HepG2 (cell line): ENCODE results near the gene SAC3D1.

Experiments
- BATF2 ChIP-seq: sonication (generic); formaldehyde crosslinking; IDR thresholded peaks from 2 replicates; pipeline ENCODE4 v1.8.0; 2022; ENCODE audit warnings: mild to moderate bottlenecking, missing genetic modification reagents, moderate library complexity
- BRD4 ChIP-seq: sonication (generic); formaldehyde crosslinking; IDR thresholded peaks from 2 replicates; pipeline ENCODE4 v1.4.0; 2020; ENCODE audit warnings: missing genetic modification reagents
- CTCF ChIP-seq: sonication (generic); formaldehyde crosslinking; IDR thresholded peaks from 2 replicates; pipeline ENCODE4 v1.5.0; 2020; ENCODE audit warnings: mild to moderate bottlenecking, missing genetic modification reagents, moderate library complexity
- FOXO4 ChIP-seq: sonication (generic); formaldehyde crosslinking; conservative IDR thresholded peaks from 2 replicates; pipeline ENCODE4 v1.8.1; 2023; ENCODE audit warnings: missing genetic modification reagents
- MTA1 ChIP-seq: sonication (generic); formaldehyde crosslinking; IDR thresholded peaks from 2 replicates; pipeline ENCODE4 v1.4.0; 2020; ENCODE audit warnings: missing genetic modification reagents, mild to moderate bottlenecking, borderline replicate concordance
- PCBP2 ChIP-seq: fragments of 200-400 bp; formaldehyde crosslinking; optimal IDR thresholded peaks from 2 replicates; pipeline ENCODE3; 2018; ENCODE audit warnings: low read length, low read depth; ENCODE audit not compliant: poor library complexity, severe bottlenecking
- POLR2A ChIP-seq, 2 experiments: IDR thresholded peaks; 2 replicates each; pipeline ENCODE4 v1.6.1; 2011; ENCODE audit warnings: low read depth in 2 of 2, low read length in 2 of 2, mild to moderate bottlenecking in 1 of 2, moderate library complexity in 1 of 2; ENCODE audit not compliant: insufficient read depth in 1 of 2
- PTBP1 ChIP-seq: fragments of 200-400 bp; formaldehyde crosslinking; IDR thresholded peaks from 2 replicates; pipeline ENCODE4 v1.6.1; 2018; ENCODE audit warnings: low read length, low read depth; ENCODE audit not compliant: poor library complexity, severe bottlenecking
- RNF2 ChIP-seq: fragments of 450-650 bp; conservative IDR thresholded peaks from 2 replicates; pipeline ENCODE4 v1.6.1; 2016; ENCODE audit warnings: low read depth
- SAP130 ChIP-seq: IDR thresholded peaks from 2 replicates; pipeline ENCODE4 v1.6.1; 2016; ENCODE audit warnings: low read depth
- ZNF121 ChIP-seq: sonication (generic); formaldehyde crosslinking; IDR thresholded peaks from 2 replicates; pipeline ENCODE4 v1.5.0; 2020; ENCODE audit warnings: mild to moderate bottlenecking, missing genetic modification reagents
- ZNF766 ChIP-seq: sonication (generic); formaldehyde crosslinking; IDR thresholded peaks from 2 replicates; pipeline ENCODE4 v1.5.0; 2020; ENCODE audit warnings: missing genetic modification reagents, borderline replicate concordance
- ZNF784 ChIP-seq: sonication (generic); formaldehyde crosslinking; IDR thresholded peaks from 2 replicates; pipeline ENCODE4 v1.5.1; 2020; ENCODE audit warnings: missing genetic modification reagents, mild to moderate bottlenecking, borderline replicate concordance
- ZZZ3 ChIP-seq: sonication (generic); formaldehyde crosslinking; IDR thresholded peaks from 2 replicates; pipeline ENCODE4 v1.4.0; 2020; ENCODE audit warnings: missing genetic modification reagents, mild to moderate bottlenecking, borderline replicate concordance

- TF ChIP-seq CTCF (CRISPR knock-in tag), result peak; percentile 71
- TF ChIP-seq RNF2, result no peak
- no peak for TF ChIP-seq FOXO4 (CRISPR knock-in tag)
- no peak for TF ChIP-seq MTA1
- TF ChIP-seq PCBP2, result no peak
- TF ChIP-seq BRD4, result no peak
- TF ChIP-seq PTBP1, result no peak
- no peak for TF ChIP-seq ZNF784 (CRISPR knock-in tag)
- no peak for TF ChIP-seq ZNF121 (CRISPR knock-in tag)
- no peak for TF ChIP-seq ZNF766 (CRISPR knock-in tag)
- TF ChIP-seq BATF2 (CRISPR knock-in tag), result no peak
- no peak for TF ChIP-seq POLR2A (IDR thresholded peaks at IDR 0.05; ENCODE audit: insufficient read depth in 1 of 2, low read depth in 2 of 2, low read length in 2 of 2)
- TF ChIP-seq SAP130 (CRISPR knock-in tag), result no peak
- no peak for TF ChIP-seq ZZZ3 (CRISPR knock-in tag)
Measured at GRCh38 chr11:65060913-65061408, 20.0 kb downstream of the SAC3D1 start.
